ENCODE results near the gene CNTN4. TPM values are rescaled to one million over a fixed set of nuclear protein-coding genes. Genes with fewer than 3 reads are reported as not detected.

Gene CNTN4
- total RNA-seq, 1 donor from 2014 or later = 23.0 TPM

DNA sequence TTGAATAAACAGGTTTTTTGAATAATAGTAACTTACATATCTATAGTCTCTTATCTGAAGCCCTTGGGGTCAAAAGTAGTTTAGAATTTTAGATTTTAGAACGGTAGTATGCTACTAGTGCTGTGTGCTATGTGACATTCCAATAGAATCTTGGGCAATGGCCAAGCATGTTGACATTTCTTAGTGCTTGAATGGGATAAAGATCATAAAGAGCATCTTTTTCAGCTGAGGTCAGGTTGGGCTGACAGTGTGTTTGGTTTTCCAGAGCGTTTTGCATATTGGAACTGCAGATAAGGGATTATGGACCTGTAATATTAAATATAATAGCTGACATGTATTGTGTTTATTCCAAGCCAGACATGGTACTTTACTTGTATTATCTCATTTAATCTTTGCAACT lies 32.1 kb downstream of the CNTN4 start:
- TF ChIP-seq, protein P1, sequence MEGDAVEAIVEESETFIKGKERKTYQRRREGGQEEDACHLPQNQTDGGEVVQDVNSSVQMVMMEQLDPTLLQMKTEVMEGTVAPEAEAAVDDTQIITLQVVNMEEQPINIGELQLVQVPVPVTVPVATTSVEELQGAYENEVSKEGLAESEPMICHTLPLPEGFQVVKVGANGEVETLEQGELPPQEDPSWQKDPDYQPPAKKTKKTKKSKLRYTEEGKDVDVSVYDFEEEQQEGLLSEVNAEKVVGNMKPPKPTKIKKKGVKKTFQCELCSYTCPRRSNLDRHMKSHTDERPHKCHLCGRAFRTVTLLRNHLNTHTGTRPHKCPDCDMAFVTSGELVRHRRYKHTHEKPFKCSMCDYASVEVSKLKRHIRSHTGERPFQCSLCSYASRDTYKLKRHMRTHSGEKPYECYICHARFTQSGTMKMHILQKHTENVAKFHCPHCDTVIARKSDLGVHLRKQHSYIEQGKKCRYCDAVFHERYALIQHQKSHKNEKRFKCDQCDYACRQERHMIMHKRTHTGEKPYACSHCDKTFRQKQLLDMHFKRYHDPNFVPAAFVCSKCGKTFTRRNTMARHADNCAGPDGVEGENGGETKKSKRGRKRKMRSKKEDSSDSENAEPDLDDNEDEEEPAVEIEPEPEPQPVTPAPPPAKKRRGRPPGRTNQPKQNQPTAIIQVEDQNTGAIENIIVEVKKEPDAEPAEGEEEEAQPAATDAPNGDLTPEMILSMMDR (IDR thresholded peaks at IDR 0.05; ENCODE audit: partially characterized antibody, unreplicated experiment) = no peak
- H3K9me3 Mint-ChIP-seq (ENCODE audit: unreplicated experiment) = no peaks in the 10 kb centered on the region
- H3K27me3 Mint-ChIP-seq (ENCODE audit: unreplicated experiment) = peaks cover 2% of the 10 kb centered on the region
- no peak overlapping the region for H3K4me3 Mint-ChIP-seq (ENCODE audit: unreplicated experiment)
- H3K4me1 Mint-ChIP-seq (ENCODE audit: low read depth, unreplicated experiment) = no peaks in the 10 kb centered on the region
- H3K36me3 Mint-ChIP-seq (ENCODE audit: unreplicated experiment) = no peaks in the 10 kb centered on the region
- no peak overlapping the region for H3K27ac Mint-ChIP-seq (ENCODE audit: unreplicated experiment)
- no peak for DNase-seq

DNA sequence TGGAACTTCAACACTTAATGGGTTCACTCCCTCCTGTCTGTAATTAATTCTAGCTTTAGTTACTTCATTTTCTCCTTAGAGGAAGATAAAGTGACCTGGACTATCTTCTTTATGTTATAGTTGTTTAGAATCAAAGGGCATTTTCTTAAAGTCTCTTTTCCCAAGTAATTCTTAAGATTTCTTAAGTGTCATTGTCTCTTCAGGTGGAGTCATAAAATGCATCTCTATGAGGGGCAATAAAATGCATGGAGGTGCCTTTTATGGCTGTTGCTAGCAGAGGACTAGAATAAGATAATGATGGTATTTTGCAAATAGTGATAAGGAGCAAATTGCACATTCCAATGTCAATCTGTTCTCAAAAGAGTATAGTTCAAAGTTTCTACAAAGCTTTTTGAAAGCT lies 34.5 kb downstream of the CNTN4 start:
- Mint-ChIP-seq H3K9me3 (ENCODE audit: unreplicated experiment) (no peaks in the 10 kb centered on the region), H3K4me3 (ENCODE audit: unreplicated experiment) (no peak overlapping the region), H3K36me3 (ENCODE audit: unreplicated experiment) (no peaks in the 10 kb centered on the region), H3K27me3 (ENCODE audit: unreplicated experiment) (peaks cover 2% of the 10 kb centered on the region), H3K4me1 (ENCODE audit: low read depth, unreplicated experiment) (no peaks in the 10 kb centered on the region), H3K27ac (ENCODE audit: unreplicated experiment) (no peak overlapping the region)
- TF ChIP-seq, protein P1 (IDR thresholded peaks at IDR 0.05; ENCODE audit: partially characterized antibody, unreplicated experiment) = no peak
- no peak for DNase-seq

DNA sequence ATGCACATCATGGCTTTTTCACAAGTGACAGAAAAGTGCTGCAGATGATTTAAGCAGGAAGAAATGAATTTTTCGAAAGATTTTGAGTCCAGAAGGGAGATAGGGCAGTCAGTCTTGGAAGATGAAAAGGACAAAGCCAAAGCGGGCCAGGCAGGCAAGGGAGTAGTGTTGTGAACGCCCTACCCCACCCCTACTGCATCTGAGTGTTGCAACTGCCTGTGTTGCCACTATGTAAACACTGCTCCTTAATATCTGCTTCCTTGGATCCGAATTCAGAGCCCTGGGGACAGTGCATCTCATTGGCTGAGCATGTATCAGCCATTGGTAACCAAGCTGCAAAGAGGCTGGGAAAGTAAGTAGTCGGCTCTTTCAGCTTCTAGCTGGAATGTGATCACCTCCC lies 39.0 kb downstream of the CNTN4 start:
- peaks cover 5% of the 10 kb centered on the region for H3K36me3 Mint-ChIP-seq (ENCODE audit: unreplicated experiment)
- H3K4me1 Mint-ChIP-seq (ENCODE audit: low read depth, unreplicated experiment) = no peaks in the 10 kb centered on the region
- H3K27ac Mint-ChIP-seq (ENCODE audit: unreplicated experiment) = no peak overlapping the region
- peaks cover 2% of the 10 kb centered on the region for H3K27me3 Mint-ChIP-seq (ENCODE audit: unreplicated experiment)
- no peak for DNase-seq
- no peak overlapping the region for H3K4me3 Mint-ChIP-seq (ENCODE audit: unreplicated experiment)
- TF ChIP-seq, protein P1 (IDR thresholded peaks at IDR 0.05; ENCODE audit: partially characterized antibody, unreplicated experiment) = no peak
- no peaks in the 10 kb centered on the region for H3K9me3 Mint-ChIP-seq (ENCODE audit: unreplicated experiment)

DNA sequence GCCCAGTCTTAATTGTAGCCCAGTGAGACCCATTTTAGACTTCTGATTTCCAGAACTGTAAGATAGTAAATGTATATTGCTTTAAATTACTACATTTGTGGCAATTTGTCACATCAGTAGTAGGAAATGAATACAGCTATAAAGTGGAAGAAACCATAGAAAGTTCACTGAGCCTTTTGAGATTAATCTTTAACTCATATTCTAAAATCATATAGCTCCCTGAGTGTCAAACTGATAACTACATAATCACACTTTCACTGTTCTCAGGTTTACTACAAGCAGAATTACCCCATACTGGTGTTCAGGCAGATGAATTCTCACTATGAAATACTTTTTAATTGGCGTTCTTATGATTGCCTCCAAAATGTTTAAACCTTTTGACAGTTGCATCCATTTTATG lies 42.8 kb downstream of the CNTN4 start:
- TF ChIP-seq, protein P1 (IDR thresholded peaks at IDR 0.05; ENCODE audit: partially characterized antibody, unreplicated experiment) = no peak
- Mint-ChIP-seq H3K4me3 (ENCODE audit: unreplicated experiment) (no peak overlapping the region), H3K9me3 (ENCODE audit: unreplicated experiment) (no peaks in the 10 kb centered on the region), H3K36me3 (ENCODE audit: unreplicated experiment) (peaks cover 5% of the 10 kb centered on the region), H3K27me3 (ENCODE audit: unreplicated experiment) (no peaks in the 10 kb centered on the region), H3K4me1 (ENCODE audit: low read depth, unreplicated experiment) (no peaks in the 10 kb centered on the region), H3K27ac (ENCODE audit: unreplicated experiment) (no peak overlapping the region)
- DNase-seq = no peak

DNA sequence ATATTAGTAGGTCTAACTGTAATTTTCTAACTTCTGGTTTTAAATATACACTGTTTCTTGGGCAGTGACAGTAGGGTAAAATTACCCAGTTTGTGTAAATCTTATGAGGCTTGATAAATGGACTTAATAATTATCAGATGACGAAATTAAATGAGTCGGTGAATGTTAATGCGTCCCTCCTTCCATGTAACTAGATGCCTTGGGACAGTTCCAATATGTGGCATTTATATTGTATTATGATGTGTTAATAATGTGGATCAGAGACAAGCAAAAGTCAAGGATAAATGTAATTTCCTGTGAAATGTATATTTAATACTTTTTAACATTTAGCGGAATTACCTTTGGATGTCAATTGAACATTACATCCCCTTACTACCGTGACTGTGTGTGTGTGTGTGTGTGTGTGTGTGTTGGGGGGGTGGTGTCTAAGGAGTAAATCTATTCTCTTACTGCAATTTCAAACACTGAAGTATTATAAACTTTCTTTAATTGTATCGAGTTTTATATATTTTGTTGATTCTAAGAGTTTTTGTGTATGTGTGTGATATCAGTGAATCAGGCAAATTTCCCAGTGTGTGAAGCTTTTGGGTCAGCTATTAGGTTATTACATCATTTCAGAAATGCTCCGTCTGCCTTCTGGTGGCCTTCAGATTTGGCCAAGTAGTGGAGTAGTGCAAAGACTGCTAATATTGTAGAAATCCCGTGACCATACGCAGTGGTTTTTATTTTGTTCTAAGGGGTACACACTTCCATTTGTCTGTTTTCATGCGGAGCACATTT lies 50.1 kb downstream of the CNTN4 start:
- Mint-ChIP-seq H3K27me3 (ENCODE audit: unreplicated experiment) (no peaks in the 10 kb centered on the region), H3K9me3 (ENCODE audit: unreplicated experiment) (peaks cover 3% of the 10 kb centered on the region), H3K27ac (ENCODE audit: unreplicated experiment) (no peak overlapping the region), H3K4me1 (ENCODE audit: low read depth, unreplicated experiment) (peaks cover 11% of the 10 kb centered on the region), H3K4me3 (ENCODE audit: unreplicated experiment) (no peak overlapping the region), H3K36me3 (ENCODE audit: unreplicated experiment) (no peaks in the 10 kb centered on the region)
- DNase-seq = no peak
- TF ChIP-seq, protein P1 (IDR thresholded peaks at IDR 0.05; ENCODE audit: partially characterized antibody, unreplicated experiment) = no peak
